ENCODE results near the gene CCP110.

The CCP110 gene

DNA sequence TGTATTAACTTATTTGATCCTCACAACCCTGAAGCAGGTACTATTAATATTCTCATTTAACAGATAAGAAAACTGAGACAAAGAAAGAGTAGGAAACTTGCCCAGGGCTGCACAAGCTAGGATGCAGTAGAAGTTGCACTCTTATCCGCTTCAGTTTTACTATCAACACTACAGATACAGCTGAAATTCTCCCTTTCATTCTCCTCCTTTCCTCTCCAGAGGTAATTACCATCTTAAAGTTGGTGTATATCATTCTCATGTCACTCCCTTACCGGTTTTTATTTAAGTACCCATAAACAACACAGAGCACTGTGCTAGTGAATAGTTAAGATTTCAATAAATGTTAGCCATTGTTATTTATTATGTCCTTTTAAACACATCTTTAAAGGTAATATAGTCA, 5.4 kb upstream of the CCP110 start:
- no peak for DNase-seq (ENCODE audit: low read depth)
- TF ChIP-seq, protein P1, sequence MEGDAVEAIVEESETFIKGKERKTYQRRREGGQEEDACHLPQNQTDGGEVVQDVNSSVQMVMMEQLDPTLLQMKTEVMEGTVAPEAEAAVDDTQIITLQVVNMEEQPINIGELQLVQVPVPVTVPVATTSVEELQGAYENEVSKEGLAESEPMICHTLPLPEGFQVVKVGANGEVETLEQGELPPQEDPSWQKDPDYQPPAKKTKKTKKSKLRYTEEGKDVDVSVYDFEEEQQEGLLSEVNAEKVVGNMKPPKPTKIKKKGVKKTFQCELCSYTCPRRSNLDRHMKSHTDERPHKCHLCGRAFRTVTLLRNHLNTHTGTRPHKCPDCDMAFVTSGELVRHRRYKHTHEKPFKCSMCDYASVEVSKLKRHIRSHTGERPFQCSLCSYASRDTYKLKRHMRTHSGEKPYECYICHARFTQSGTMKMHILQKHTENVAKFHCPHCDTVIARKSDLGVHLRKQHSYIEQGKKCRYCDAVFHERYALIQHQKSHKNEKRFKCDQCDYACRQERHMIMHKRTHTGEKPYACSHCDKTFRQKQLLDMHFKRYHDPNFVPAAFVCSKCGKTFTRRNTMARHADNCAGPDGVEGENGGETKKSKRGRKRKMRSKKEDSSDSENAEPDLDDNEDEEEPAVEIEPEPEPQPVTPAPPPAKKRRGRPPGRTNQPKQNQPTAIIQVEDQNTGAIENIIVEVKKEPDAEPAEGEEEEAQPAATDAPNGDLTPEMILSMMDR (conservative IDR thresholded peaks at IDR 0.05; ENCODE audit: control insufficient read depth, insufficient read depth, low read depth, low read length), result no peak
- no peak overlapping the region for H3K4me3 ChIP-seq (ENCODE audit: control insufficient read depth, low read depth, low read length)

DNA sequence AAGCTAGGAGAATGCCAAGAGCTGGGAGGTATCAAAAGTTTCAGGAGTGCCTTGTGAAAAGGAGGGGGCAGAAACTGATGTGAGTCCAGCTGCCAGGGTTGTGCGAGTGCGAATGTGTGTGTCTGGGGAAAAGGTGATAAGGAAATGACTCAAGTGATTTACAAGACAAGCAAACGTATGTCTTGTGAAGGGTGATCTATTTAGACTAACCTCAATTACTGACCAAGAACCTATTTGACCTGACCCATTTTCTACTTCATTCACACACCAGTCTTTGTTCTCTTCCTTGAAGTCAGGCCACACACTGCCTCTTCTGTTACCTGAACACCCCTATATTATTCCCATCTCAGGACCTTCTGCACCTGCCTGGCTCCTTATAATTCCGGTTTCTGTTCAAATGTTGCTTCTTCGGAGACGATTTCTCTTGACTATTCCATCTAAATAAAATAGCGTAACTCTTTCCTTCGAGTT, 2.8 kb upstream of the CCP110 start:
- DNase-seq (ENCODE audit: low read depth), result peak; percentile 74
- TF ChIP-seq, protein P1 (conservative IDR thresholded peaks at IDR 0.05; ENCODE audit: control insufficient read depth, insufficient read depth, low read depth, low read length), result no peak

DNA sequence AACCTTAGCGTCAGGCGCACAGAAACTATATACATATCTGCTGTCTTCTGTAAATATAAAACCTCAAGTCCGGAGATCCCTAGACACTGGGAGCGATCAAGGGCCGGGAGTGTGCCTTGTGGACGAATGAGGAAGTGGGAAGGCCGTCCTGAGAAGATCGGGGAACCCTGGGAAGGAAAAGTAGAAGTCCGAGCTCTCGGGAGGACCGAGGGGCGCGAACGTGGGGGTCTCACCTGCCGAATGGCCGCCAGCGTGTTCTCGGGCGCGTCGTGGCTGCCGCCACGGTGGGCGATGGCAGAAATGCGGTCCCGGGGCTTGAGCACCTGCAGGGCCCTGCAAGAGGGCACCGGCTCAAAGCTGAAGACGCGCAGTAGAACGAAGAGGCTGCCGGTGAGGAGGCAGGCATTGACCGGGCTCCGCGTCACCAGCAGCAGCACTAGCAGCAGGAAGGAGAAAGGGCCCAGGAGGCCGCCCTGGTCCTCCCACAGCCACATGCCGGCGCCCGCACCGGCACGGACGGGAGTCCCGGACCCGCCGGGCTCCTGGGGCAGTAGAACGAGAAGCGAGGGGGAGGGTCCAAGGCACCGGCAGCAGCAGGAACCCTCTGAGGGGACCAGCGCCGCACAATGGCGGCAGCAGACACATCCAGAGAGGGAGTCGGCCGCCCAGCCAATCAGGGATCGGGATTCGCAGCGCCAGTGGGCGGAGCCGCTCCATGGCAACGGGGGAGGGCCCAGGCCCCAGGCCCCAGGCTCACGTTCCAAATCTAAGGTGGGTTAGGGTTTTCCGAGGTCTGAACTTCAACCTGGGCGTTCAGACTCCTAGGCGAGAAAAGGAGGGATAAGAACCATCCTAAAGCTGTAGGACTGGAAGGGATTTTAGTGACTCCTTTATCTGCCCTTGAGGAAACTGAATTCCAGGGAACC, 2.0 kb upstream of the CCP110 start, which contains the start of gene GDE1:
Gene GDE1, minus strand, starts transcription at position 628 of the 926 bp plus-strand sequence. Its CDS starts 134 bp downstream, at position 494.
- peak within 1 kb of the TSS; percentile 92 for H3K4me3 ChIP-seq (ENCODE audit: control insufficient read depth, low read depth, low read length)
- TF ChIP-seq, protein P1 (conservative IDR thresholded peaks at IDR 0.05; ENCODE audit: control insufficient read depth, insufficient read depth, low read depth, low read length), result peak; percentile 25
- peak; percentile 82 for DNase-seq (ENCODE audit: low read depth)

More for the DNA sequence above, 2.8 kb upstream of the CCP110 start:
- H3K4me3 ChIP-seq (ENCODE audit: control insufficient read depth, low read depth, low read length), result peak overlapping the region; percentile 92

DNA sequence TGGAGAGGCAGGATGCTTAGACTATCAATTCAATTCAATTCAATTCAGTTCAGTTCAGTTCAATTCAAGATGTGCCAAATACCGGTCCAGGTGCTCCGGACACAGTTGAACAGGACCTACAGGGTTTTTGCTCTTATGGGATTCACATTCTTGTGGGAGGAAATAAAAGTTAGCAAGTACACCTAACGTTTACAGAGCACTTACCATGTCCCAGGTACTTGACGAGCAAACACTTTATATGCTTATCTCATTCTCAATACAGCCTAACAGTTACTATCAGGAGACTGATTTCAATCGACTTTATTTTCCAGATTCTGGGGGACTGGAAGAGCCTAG, 1.4 kb upstream of the CCP110 start:
- TF ChIP-seq, protein P1 (conservative IDR thresholded peaks at IDR 0.05; ENCODE audit: control insufficient read depth, insufficient read depth, low read depth, low read length), result no peak
- H3K4me3 ChIP-seq (ENCODE audit: control insufficient read depth, low read depth, low read length), result no peak overlapping the region
- DNase-seq (ENCODE audit: low read depth), result no peak

DNA sequence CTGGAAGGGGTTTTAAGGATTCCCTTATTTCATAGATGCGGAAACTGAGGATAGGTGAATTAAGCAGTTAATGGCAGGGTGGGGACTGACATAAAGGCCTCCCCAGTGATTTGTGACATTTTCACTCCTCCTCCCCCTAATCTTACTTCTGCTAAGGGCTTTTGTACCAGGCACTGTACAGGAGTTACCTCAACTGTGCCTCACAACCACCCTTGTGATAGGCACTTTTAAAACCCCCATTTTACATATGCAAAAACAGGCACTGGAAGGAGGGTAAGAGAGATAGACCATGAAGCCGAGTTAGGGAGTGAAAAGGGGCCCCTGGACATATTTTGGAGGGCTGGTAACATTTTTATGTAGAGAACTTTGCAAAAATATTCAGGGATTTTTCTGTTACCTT, 982 bp upstream of the CCP110 start:
- H3K4me3 ChIP-seq (ENCODE audit: control insufficient read depth, low read depth, low read length), result no peak overlapping the region
- DNase-seq (ENCODE audit: low read depth), result no peak
- TF ChIP-seq, protein P1 (conservative IDR thresholded peaks at IDR 0.05; ENCODE audit: control insufficient read depth, insufficient read depth, low read depth, low read length), result no peak

DNA sequence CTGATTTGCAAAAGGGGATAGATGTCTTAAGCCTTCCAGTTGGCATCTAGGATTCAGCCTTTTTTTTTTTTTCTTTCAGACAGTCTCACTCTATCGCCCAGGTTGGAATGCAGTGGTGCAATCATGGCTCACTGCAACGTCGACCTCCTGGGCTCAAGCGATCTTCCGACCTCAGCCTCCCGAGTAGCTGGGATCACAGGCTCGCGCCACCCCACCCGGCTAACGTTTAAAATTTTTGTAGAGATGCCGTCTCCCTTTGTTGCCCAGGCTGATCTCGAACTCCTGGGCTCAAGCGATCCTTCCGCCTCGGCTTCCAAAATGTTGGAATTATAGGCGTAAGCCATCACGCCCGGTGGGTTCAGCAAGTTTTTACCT, 571 bp upstream of the CCP110 start:
- no peak overlapping the region for H3K4me3 ChIP-seq (ENCODE audit: control insufficient read depth, low read depth, low read length)
- TF ChIP-seq, protein P1 (conservative IDR thresholded peaks at IDR 0.05; ENCODE audit: control insufficient read depth, insufficient read depth, low read depth, low read length), result no peak
- DNase-seq (ENCODE audit: low read depth), result no peak

All from fibroblast of mammary gland (primary cell).